ENCODE data around the gene CHRDL1.

DNA sequence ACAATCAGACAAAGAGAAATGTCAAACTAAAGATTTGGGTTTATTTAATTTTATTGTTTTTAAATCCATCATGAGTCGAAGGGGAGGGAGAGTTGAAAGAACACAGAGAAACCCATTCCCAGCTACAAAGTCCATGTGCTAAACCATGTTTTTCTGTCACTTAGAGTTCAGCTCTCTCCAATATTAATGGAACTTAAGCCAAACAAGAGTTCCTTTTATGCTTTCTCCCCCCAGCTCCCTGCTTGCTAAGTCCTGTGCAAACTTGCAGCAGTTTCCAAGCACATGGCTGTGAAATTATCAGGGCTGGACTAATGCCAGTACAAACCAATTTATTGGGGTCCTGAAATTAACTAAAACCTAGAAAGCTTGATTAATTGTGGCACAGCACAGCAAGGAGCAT is 9.7 kb upstream of the CHRDL1 start:
- TF ChIP-seq, protein P1, sequence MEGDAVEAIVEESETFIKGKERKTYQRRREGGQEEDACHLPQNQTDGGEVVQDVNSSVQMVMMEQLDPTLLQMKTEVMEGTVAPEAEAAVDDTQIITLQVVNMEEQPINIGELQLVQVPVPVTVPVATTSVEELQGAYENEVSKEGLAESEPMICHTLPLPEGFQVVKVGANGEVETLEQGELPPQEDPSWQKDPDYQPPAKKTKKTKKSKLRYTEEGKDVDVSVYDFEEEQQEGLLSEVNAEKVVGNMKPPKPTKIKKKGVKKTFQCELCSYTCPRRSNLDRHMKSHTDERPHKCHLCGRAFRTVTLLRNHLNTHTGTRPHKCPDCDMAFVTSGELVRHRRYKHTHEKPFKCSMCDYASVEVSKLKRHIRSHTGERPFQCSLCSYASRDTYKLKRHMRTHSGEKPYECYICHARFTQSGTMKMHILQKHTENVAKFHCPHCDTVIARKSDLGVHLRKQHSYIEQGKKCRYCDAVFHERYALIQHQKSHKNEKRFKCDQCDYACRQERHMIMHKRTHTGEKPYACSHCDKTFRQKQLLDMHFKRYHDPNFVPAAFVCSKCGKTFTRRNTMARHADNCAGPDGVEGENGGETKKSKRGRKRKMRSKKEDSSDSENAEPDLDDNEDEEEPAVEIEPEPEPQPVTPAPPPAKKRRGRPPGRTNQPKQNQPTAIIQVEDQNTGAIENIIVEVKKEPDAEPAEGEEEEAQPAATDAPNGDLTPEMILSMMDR (IDR thresholded peaks at IDR 0.05): no peak
- TF ChIP-seq EZH2 (IDR thresholded peaks at IDR 0.05): no peak
